ENCODE measurements around the gene GGT6.

GRCh38 chr17:4549781-4550533, 10.4 kb downstream of the GGT6 start:
- TF ChIP-seq RBAK (tag by site-specific recombination; IDR thresholded peaks at IDR 0.05) (no peak), SP2 (tag by site-specific recombination; IDR thresholded peaks at IDR 0.05) (no peak), CTCF (tag by site-specific recombination; IDR thresholded peaks at IDR 0.05) (no peak), YY1 (tag by site-specific recombination; IDR thresholded peaks at IDR 0.05) (no peak), ZNF626 (tag by site-specific recombination; IDR thresholded peaks at IDR 0.05) (no peak), AEBP2 (tag by site-specific recombination; IDR thresholded peaks at IDR 0.05; ENCODE audit: borderline replicate concordance) (no peak), SCRT1 (tag by site-specific recombination; IDR thresholded peaks at IDR 0.05; ENCODE audit: borderline replicate concordance) (no peak), REST (tag by site-specific recombination; IDR thresholded peaks at IDR 0.05) (no peak), ZNF596 (tag by site-specific recombination; IDR thresholded peaks at IDR 0.05) (no peak), KLF1 (tag by site-specific recombination; IDR thresholded peaks at IDR 0.05) (no peak), ZNF274 (IDR thresholded peaks at IDR 0.05; ENCODE audit: low read length) (no peak), ZNF274 (tag by site-specific recombination; IDR thresholded peaks at IDR 0.05; ENCODE audit: borderline replicate concordance) (no peak), ZNF394 (tag by site-specific recombination; IDR thresholded peaks at IDR 0.05; ENCODE audit: borderline replicate concordance) (no peak), ZNF202 (tag by site-specific recombination; IDR thresholded peaks at IDR 0.05; ENCODE audit: borderline replicate concordance) (no peak), PRDM6 (tag by site-specific recombination; IDR thresholded peaks at IDR 0.05) (no peak)

Data from HEK293 (cell line).